Retinal pigment epithelial cell (primary cell): ENCODE data around the gene SNTB2.

Experiments used
- DNase-seq: peaks from one replicate; pipeline ENCODE4 v3.0.0-alpha.2; 2010; ENCODE audit warnings: low read depth
- H3K4me3 ChIP-seq: 2 replicates; pipeline ENCODE4 v1.5.1; 2011; ENCODE audit warnings: mild to moderate bottlenecking, low read length, control low read depth, moderate library complexity
- CTCF ChIP-seq: conservative IDR thresholded peaks from 2 replicates; pipeline ENCODE4 v1.5.1; 2011; ENCODE audit warnings: low read depth, low read length, control low read depth, inconsistent platforms

SNTB2 gene

GRCh38 chr16:69329369-69330285 lies 142.7 kb downstream of the SNTB2 start:
- no peak for TF ChIP-seq CTCF
- H3K4me3 ChIP-seq = peak overlapping the region; percentile 69
- DNase-seq = no peak

- TF ChIP-seq CTCF = no peak
- peak within 1 kb of the TSS; percentile 69 for H3K4me3 ChIP-seq
- peak; percentile 71 for DNase-seq
Observed at GRCh38 chr16:69330286-69331109, 143.5 kb downstream of the SNTB2 start, which contains the start of gene PDF. Gene PDF (minus strand): TSS chr16:69330588. CDS start chr16:69330570, 18 bp downstream.

- TF ChIP-seq CTCF = no peak
- no peak for DNase-seq
- no peak overlapping the region for H3K4me3 ChIP-seq
Observed at GRCh38 chr16:69334696-69335095, 147.7 kb downstream of the SNTB2 start.

GRCh38 chr16:69338557-69339288 lies 151.8 kb downstream of the SNTB2 start:
- peak overlapping the region; percentile 93 for H3K4me3 ChIP-seq
- no peak for TF ChIP-seq CTCF
- no peak for DNase-seq

GRCh38 chr16:69339289-69340094 lies 152.5 kb downstream of the SNTB2 start, which contains the start of the genes COG8 and NIP7:
Gene COG8 (minus strand): TSS chr16:69339564. CDS start chr16:69339552, 12 bp downstream.
Gene NIP7 (plus strand): TSS chr16:69339772. CDS start chr16:69339830, 58 bp downstream.
- peak; percentile 96 for DNase-seq

More at GRCh38 chr16:69339289-69340094, 152.5 kb downstream of the SNTB2 start, which contains the start of the genes COG8 and NIP7:
- peak; percentile 83 for TF ChIP-seq CTCF
- H3K4me3 ChIP-seq = peak within 1 kb of the TSS; percentile 93
